ENCODE measurements around the gene MRPL39.

Gene MRPL39

GRCh38 chr21:25537174-25537573 is 70.1 kb downstream of the MRPL39 start:
- no peak for DNase-seq (ENCODE audit: low read depth in 2 of 2)

- DNase-seq (ENCODE audit: low read depth in 2 of 2) = no peak
Observed at GRCh38 chr21:25536752-25537151, 70.5 kb downstream of the MRPL39 start.

- DNase-seq (ENCODE audit: low read depth in 2 of 2) = no peak
Observed at GRCh38 chr21:25535849-25536248, 71.4 kb downstream of the MRPL39 start.
